HG03457 (cell line): ENCODE results near the gene GRM2.

Experiments used
- ATAC-seq: cut with Tn5 transposase; IDR thresholded peaks from one replicate; pipeline ENCODE4 v1.9.1; 2021; ENCODE audit warnings: moderate number of reproducible peaks; ENCODE audit not compliant: unreplicated experiment

GRM2 gene

GRCh38 chr3:51704511-51704950 lies 2.3 kb upstream of the GRM2 start:
- ATAC-seq: no peak

GRCh38 chr3:51705276-51706020 lies 1.4 kb upstream of the GRM2 start:
- ATAC-seq: no peak

GRCh38 chr3:51706021-51706485 lies 815 bp upstream of the GRM2 start:
- ATAC-seq: no peak

- ATAC-seq: no peak
Measured at GRCh38 chr3:51708216-51708845, 1.5 kb downstream of the GRM2 start.

- no peak for ATAC-seq
Measured at GRCh38 chr3:51709004-51709420, 2.1 kb downstream of the GRM2 start.

GRCh38 chr3:51709675-51710074 lies 2.8 kb downstream of the GRM2 start:
- no peak for ATAC-seq

- no peak for ATAC-seq
Measured at GRCh38 chr3:51710631-51711351, 3.9 kb downstream of the GRM2 start.

GRCh38 chr3:51711352-51712037 lies 4.6 kb downstream of the GRM2 start:
- ATAC-seq: no peak

- ATAC-seq: no peak
Measured at GRCh38 chr3:51712038-51712420, 5.2 kb downstream of the GRM2 start.

GRCh38 chr3:51712511-51712931 lies 5.7 kb downstream of the GRM2 start:
- no peak for ATAC-seq

- ATAC-seq: no peak
Measured at GRCh38 chr3:51712963-51713362, 6.1 kb downstream of the GRM2 start.

- no peak for ATAC-seq
Measured at GRCh38 chr3:51715231-51715976, 8.5 kb downstream of the GRM2 start.

GRCh38 chr3:51715977-51716294 lies 9.1 kb downstream of the GRM2 start:
- no peak for ATAC-seq

- ATAC-seq: no peak
Measured at GRCh38 chr3:51716805-51717204, 9.9 kb downstream of the GRM2 start.

GRCh38 chr3:51717446-51717845 lies 10.6 kb downstream of the GRM2 start:
- no peak for ATAC-seq

- ATAC-seq: no peak
Measured at GRCh38 chr3:51717947-51718346, 11.1 kb downstream of the GRM2 start.

- ATAC-seq: no peak
Measured at GRCh38 chr3:51718547-51719409, 11.9 kb downstream of the GRM2 start.

- no peak for ATAC-seq
Measured at GRCh38 chr3:51719410-51720025, 12.7 kb downstream of the GRM2 start.
